Stromal cell of bone marrow (primary cell): ENCODE data around the gene OPRM1.

Source experiments
- DNase-seq: peaks from one replicate; pipeline ENCODE4 v3.0.0-alpha.2; 2012; ENCODE audit warnings: low read depth

Gene OPRM1

GRCh38 chr6:154086510-154086909 lies 47.5 kb downstream of the OPRM1 start:
- DNase-seq = no peak

GRCh38 chr6:154092326-154092962 lies 53.4 kb downstream of the OPRM1 start:
- DNase-seq = no peak

GRCh38 chr6:154093231-154094044 lies 54.4 kb downstream of the OPRM1 start:
- no peak for DNase-seq

GRCh38 chr6:154095571-154095970 lies 56.5 kb downstream of the OPRM1 start:
- DNase-seq = no peak

GRCh38 chr6:154096316-154096715 lies 57.3 kb downstream of the OPRM1 start:
- DNase-seq = no peak

GRCh38 chr6:154096834-154097233 lies 57.8 kb downstream of the OPRM1 start:
- DNase-seq = no peak

- DNase-seq = no peak
These were observed 60.2 kb downstream of the OPRM1 start for GRCh38 chr6:154099211-154099610.

GRCh38 chr6:154106251-154106650 lies 67.2 kb downstream of the OPRM1 start:
- no peak for DNase-seq

- DNase-seq = no peak
These were observed 72.0 kb downstream of the OPRM1 start for GRCh38 chr6:154111025-154111424.

GRCh38 chr6:154112181-154112809 lies 73.3 kb downstream of the OPRM1 start:
- no peak for DNase-seq

- DNase-seq = no peak
These were observed 74.4 kb downstream of the OPRM1 start for GRCh38 chr6:154113392-154113791.

GRCh38 chr6:154117485-154117884 lies 78.4 kb downstream of the OPRM1 start:
- DNase-seq = no peak

- DNase-seq = no peak
These were observed 83.3 kb downstream of the OPRM1 start for GRCh38 chr6:154122195-154122925.

- no peak for DNase-seq
These were observed 84.3 kb downstream of the OPRM1 start for GRCh38 chr6:154123155-154123956.

GRCh38 chr6:154125421-154125820 lies 86.4 kb downstream of the OPRM1 start:
- no peak for DNase-seq

GRCh38 chr6:154127657-154128056 lies 88.6 kb downstream of the OPRM1 start:
- no peak for DNase-seq

- no peak for DNase-seq
These were observed 95.6 kb downstream of the OPRM1 start for GRCh38 chr6:154134471-154135147.

- DNase-seq = no peak
These were observed 99.8 kb downstream of the OPRM1 start for GRCh38 chr6:154138793-154139192.

GRCh38 chr6:154139892-154140291 lies 100.9 kb downstream of the OPRM1 start:
- no peak for DNase-seq

GRCh38 chr6:154140743-154141142 lies 101.7 kb downstream of the OPRM1 start:
- no peak for DNase-seq

- DNase-seq = no peak
These were observed 104.7 kb downstream of the OPRM1 start for GRCh38 chr6:154143753-154144152.
